SKM-1 treated with dmso at 0.1 percent for 144 hours (cell line): Measurements from ENCODE around the gene SMARCA4.
"Not testable (repeated sequence)": the region's sequence is repeated elsewhere in the genome, so short reads cannot be mapped to it uniquely, and the experiment has no call there.

Source experiments
- DNase-seq: peaks from one replicate; lab custom pipeline; 2025; ENCODE audit not compliant: unreplicated experiment; lab: John Stamatoyannopoulos, UW

Gene SMARCA4

DNA sequence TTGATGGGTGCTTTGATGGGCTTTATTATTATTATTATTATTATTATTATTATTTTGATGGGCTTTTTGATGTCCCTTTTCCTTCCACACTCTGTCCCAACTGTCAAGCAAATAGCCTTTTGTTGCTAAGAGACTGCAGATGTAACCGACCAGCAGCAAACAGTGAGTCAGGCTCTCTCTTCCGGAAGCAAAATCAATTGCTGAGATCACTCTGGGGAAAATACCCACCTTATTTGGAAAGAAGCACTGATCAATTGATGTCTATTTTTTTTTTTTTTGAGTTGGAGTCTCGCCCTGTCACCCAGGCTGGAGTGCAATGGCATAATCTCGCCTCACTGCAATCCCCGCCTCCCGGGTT, 131.3 kb downstream of the SMARCA4 start:
- no peak for DNase-seq

- DNase-seq = no peak
Measured at GRCh38 chr19:11093689-11094238, 132.9 kb downstream of the SMARCA4 start.

DNA sequence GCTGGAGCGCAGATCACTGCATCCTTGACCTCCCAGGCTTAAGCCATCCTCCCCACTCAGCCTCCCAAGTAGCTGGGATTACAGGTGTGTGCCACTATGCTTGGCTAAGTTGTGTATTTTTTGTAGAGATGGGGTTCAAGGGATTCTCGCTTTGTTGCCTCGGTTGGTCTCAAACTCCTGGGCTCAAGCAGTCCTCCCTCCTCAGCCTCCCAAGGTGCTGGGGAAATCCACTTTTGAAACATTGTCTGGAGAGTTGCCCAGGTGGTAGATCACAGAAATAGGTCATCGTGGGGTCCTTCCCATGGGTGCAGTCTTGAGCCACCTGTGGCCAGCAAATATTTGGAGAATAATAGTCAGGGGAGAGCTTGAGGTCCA, 133.7 kb downstream of the SMARCA4 start:
- no peak for DNase-seq

DNA sequence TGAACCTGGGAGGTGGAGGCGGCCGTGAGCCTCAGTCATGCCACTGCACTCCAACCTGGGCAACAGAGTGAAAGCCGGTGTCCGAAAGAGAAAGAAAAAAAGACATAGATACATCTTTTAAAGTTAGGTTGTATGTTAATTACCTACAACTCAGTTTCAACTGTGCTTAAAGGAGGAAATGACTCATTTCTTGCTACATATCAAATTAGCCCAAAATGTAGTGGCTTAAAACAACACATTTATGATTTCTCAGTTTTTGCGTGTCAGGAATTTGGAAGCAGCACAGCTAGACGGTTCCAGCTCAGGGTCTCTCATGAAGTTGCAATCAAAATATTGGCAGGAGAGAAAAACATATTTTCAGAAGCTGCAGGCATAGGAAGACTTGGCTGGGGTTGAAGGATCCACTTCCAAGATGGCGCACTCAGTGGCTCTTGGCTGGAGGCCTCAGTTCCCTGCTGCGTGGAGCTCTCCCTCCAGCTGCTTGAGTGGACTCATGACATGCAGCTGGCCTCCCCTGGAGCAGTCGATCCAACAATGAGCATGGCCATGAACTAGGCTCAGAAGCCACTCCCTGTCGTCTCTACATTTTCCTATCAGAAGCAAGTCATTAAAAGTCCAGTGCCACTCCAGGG, 135.5 kb downstream of the SMARCA4 start:
- DNase-seq = peak; percentile 23

GRCh38 chr19:11097367-11097766, 136.5 kb downstream of the SMARCA4 start:
- DNase-seq = not testable (repeated sequence)

GRCh38 chr19:11098327-11098726, 137.5 kb downstream of the SMARCA4 start:
- DNase-seq = no peak

DNA sequence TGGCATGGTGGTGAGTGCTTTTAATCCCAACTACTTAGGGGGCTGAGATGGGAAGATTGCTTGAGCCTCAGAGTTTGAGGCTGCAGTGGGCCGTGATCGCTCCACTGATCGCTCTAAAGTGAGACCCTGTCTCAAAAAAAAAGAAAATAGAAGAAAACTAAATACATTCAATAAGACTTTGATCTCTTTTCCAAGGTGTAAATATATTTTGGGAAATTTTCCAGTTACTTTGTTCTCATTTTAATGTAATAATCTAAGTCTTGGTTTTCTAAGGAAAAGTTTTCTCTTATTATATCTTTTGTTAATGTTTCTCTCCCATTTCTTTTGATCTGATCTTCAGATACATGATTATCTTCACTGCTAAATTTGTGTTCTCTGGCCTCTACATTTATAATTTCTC, 138.0 kb downstream of the SMARCA4 start:
- DNase-seq = no peak

DNA sequence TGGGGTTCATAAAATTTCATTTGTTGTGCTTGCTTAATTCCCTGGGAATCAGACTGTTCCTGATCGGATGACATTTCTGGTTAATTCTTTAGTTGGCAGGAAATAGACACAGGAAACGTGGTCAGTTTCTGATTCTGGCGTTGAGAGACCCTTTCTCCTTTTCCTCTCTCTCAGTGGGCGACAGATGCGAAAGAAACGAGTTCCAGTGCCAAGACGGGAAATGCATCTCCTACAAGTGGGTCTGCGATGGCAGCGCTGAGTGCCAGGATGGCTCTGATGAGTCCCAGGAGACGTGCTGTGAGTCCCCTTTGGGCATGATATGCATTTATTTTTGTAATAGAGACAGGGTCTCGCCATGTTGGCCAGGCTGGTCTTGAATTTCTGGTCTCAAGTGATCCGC, 139.2 kb downstream of the SMARCA4 start:
- no peak for DNase-seq

DNA sequence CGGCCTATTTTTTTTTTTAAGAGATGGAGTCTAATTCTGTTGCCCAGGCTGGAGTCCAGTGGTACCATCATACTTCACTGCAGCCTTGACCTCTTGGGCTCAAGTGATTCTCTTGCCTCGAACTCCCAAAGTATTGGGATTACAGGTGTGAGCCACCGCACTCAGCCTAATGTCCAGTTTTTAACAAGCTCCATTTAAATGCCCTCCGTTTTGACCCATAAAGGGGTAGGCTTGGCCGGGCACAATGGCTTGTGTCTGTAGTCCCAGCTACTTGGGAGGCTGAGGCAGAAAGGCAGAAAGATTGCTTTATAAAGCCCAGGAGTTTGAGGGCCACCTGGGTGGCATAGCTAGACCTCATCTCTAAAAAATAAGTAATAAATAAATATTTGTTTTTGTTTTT, 140.2 kb downstream of the SMARCA4 start:
- DNase-seq = no peak

- no peak for DNase-seq
Measured at GRCh38 chr19:11102944-11103343, 142.1 kb downstream of the SMARCA4 start.

GRCh38 chr19:11103667-11104066, 142.8 kb downstream of the SMARCA4 start:
- not testable (repeated sequence) for DNase-seq

DNA sequence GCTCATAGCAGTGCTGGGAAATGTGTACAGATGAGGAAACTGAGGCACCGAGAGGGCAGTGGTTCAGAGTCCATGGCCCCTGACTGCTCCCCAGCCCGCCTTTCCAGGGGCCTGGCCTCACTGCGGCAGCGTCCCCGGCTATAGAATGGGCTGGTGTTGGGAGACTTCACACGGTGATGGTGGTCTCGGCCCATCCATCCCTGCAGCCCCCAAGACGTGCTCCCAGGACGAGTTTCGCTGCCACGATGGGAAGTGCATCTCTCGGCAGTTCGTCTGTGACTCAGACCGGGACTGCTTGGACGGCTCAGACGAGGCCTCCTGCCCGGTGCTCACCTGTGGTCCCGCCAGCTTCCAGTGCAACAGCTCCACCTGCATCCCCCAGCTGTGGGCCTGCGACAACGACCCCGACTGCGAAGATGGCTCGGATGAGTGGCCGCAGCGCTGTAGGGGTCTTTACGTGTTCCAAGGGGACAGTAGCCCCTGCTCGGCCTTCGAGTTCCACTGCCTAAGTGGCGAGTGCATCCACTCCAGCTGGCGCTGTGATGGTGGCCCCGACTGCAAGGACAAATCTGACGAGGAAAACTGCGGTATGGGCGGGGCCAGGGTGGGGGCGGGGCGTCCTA, 144.3 kb downstream of the SMARCA4 start:
- no peak for DNase-seq

- DNase-seq = no peak
Measured at GRCh38 chr19:11106477-11106876, 145.6 kb downstream of the SMARCA4 start.

GRCh38 chr19:11108746-11109145, 147.9 kb downstream of the SMARCA4 start:
- DNase-seq = no peak

DNA sequence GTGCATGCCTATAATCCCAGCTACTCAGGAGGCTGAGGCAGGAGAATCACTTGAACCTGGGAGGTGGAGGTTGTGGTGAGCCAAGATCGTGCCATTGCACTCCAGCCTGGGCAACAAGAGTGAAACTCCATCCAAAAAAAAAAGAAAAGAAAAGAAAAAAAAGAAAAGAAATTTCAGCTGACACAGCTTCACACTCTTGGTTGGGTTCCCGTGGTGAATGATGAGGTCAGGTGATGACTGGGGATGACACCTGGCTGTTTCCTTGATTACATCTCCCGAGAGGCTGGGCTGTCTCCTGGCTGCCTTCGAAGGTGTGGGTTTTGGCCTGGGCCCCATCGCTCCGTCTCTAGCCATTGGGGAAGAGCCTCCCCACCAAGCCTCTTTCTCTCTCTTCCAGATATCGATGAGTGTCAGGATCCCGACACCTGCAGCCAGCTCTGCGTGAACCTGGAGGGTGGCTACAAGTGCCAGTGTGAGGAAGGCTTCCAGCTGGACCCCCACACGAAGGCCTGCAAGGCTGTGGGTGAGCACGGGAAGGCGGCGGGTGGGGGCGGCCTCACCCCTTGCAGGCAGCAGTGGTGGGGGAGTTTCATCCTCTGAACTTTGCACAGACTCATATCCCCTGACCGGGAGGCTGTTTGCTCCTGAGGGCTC, 150.4 kb downstream of the SMARCA4 start:
- no peak for DNase-seq

GRCh38 chr19:11111771-11112144, 150.9 kb downstream of the SMARCA4 start:
- DNase-seq = no peak
